H1 (cell line): ENCODE data around the gene GALNT1. TPM values are rescaled to one million over a fixed set of nuclear protein-coding genes. Genes with fewer than 3 reads are reported as not detected.

ENCODE experiments used
- CTCF ChIA-PET: fragments of 300-600 bp; sonication (Branson Sonifier 250); formaldehyde crosslinking; loops from one replicate; lab custom pipeline; 2021; ENCODE audit not compliant: partially characterized antibody; lab: Charles Lee
- POLR2A ChIA-PET: fragments of 300-600 bp; sonication (Branson Sonifier 250); formaldehyde crosslinking; loops from one replicate; lab custom pipeline; 2021; ENCODE audit warnings: inconsistent platforms; ENCODE audit not compliant: partially characterized antibody; lab: Charles Lee
- DNase-seq, 2 experiments: peaks; one replicate each; pipeline versions ENCODE4 v3.0.0 to v3.0.0-alpha.2; 2010 to 2022; ENCODE audit warnings: low spot score in 2 of 2, low read depth in 1 of 2, mixed read lengths in 1 of 2
- FAIRE-seq: peaks from 2 replicates; lab custom pipeline; 2011; peaks lifted over from hg19 to GRCh38; lab: Jason Lieb, UNC
- H2AFZ ChIP-seq: 2 replicates; pipeline ENCODE4 v1.8.1; 2012; ENCODE audit warnings: low read length, inconsistent platforms
- H2AK5ac ChIP-seq: 2 replicates; pipeline ENCODE4 v1.6.1; 2013; ENCODE audit warnings: low read depth, low read length
- H2BK120ac ChIP-seq: replicated peaks from 2 replicates; pipeline ENCODE3; 2013; ENCODE audit warnings: low read depth, low read length, inconsistent platforms
- H2BK12ac ChIP-seq: 2 replicates; pipeline ENCODE4 v1.6.1; 2013; ENCODE audit warnings: low read depth, low read length
- H2BK15ac ChIP-seq: 2 replicates; pipeline ENCODE4 v1.6.1; 2013; ENCODE audit warnings: low read length
- H2BK20ac ChIP-seq: 2 replicates; pipeline ENCODE4 v1.6.1; 2013; ENCODE audit warnings: low read length
- H2BK5ac ChIP-seq: 2 replicates; pipeline ENCODE4 v1.6.1; 2013; ENCODE audit warnings: low read depth, low read length
- H3K14ac ChIP-seq: 2 replicates; pipeline ENCODE4 v1.6.1; 2013; ENCODE audit warnings: inconsistent platforms; ENCODE audit not compliant: insufficient read length
- H3K18ac ChIP-seq: 2 replicates; pipeline ENCODE4 v1.6.1; 2013; ENCODE audit warnings: low read length; ENCODE audit errors: extremely low read depth
- H3K23ac ChIP-seq: 2 replicates; pipeline ENCODE4 v1.6.1; 2013; ENCODE audit warnings: inconsistent platforms; ENCODE audit not compliant: insufficient read length
- H3K23me2 ChIP-seq: 2 replicates; pipeline ENCODE4 v1.6.1; 2013; ENCODE audit warnings: low read depth, low read length
- H3K27ac ChIP-seq: 2 replicates; pipeline ENCODE4 v1.6.1; 2011; ENCODE audit warnings: low read depth, low read length, inconsistent platforms
- H3K27me3 ChIP-seq, 4 experiments: replicated peaks in 1 of 4; 1 replicate in 1 of 4; 2 replicates in 3 of 4; pipeline versions ENCODE4 v1.6.1 to v1.8.1; 2011 to 2013; ENCODE audit warnings: low read length in 3 of 4, mild to moderate bottlenecking in 3 of 4, inconsistent platforms in 2 of 4, mixed read lengths in 2 of 4, moderate library complexity in 1 of 4; ENCODE audit not compliant: control insufficient read depth in 3 of 4, insufficient read depth in 3 of 4; ENCODE audit errors: extremely low read depth in 1 of 4
- H3K36me3 ChIP-seq, 4 experiments: 2 replicates each; pipeline versions ENCODE4 v1.6.1 to v1.8.1; 2011 to 2013; ENCODE audit warnings: mild to moderate bottlenecking in 4 of 4, low read length in 3 of 4, moderate library complexity in 2 of 4, control low read depth in 1 of 4, inconsistent platforms in 1 of 4; ENCODE audit not compliant: insufficient read depth in 4 of 4, control insufficient read depth in 2 of 4
- H3K4ac ChIP-seq: replicated peaks from 2 replicates; pipeline ENCODE3; 2013; ENCODE audit warnings: low read length, low read depth, mixed read lengths, inconsistent platforms; ENCODE audit not compliant: insufficient read length
- H3K4me1 ChIP-seq, 4 experiments: replicated peaks in 1 of 4; 1 replicate in 1 of 4; 2 replicates in 3 of 4; pipeline versions ENCODE4 v1.6.1 to v1.8.1; 2011 to 2013; ENCODE audit warnings: low read length in 3 of 4, inconsistent platforms in 2 of 4, mixed read lengths in 1 of 4; ENCODE audit not compliant: insufficient read depth in 4 of 4, control insufficient read depth in 3 of 4
- H3K4me2 ChIP-seq, 2 experiments: 2 replicates each; pipeline versions ENCODE4 v1.6.1 to v1.8.1; 2011 to 2013; ENCODE audit warnings: low read depth in 2 of 2, low read length in 2 of 2, control low read depth in 1 of 2, inconsistent platforms in 1 of 2, mild to moderate bottlenecking in 1 of 2; ENCODE audit not compliant: insufficient read depth in 1 of 2
- H3K4me3 ChIP-seq, 4 experiments: fragments of 200-600, 300-600 bp in 1 of 4; sonication (generic), shearing (Covaris generic), sonication (Bioruptor Twin) in 1 of 4; 2 replicates each; pipeline versions ENCODE4 v1.5.1 to v1.8.1; 2011 to 2016; ENCODE audit warnings: low read length in 4 of 4, low read depth in 3 of 4, control low read depth in 2 of 4, inconsistent platforms in 2 of 4, mild to moderate bottlenecking in 2 of 4, mixed read lengths in 1 of 4, moderate library complexity in 1 of 4; ENCODE audit not compliant: insufficient read depth in 2 of 4; ENCODE audit errors: extremely low read depth in 1 of 4
- H3K56ac ChIP-seq: replicated peaks from 2 replicates; pipeline ENCODE3; 2013; ENCODE audit warnings: low read depth, mild to moderate bottlenecking, mixed read lengths, low read length, inconsistent platforms; ENCODE audit not compliant: insufficient read length
- H3K79me1 ChIP-seq: 2 replicates; pipeline ENCODE4 v1.6.1; 2013; ENCODE audit warnings: low read depth, low read length, control low read depth
- H3K79me2 ChIP-seq, 2 experiments: 2 replicates each; pipeline versions ENCODE4 v1.6.1 to v1.8.1; 2012 to 2013; ENCODE audit warnings: low read length in 2 of 2, mild to moderate bottlenecking in 2 of 2, inconsistent platforms in 1 of 2; ENCODE audit not compliant: insufficient read depth in 2 of 2, control insufficient read depth in 1 of 2
- H3K9ac ChIP-seq, 4 experiments: replicated peaks in 1 of 4; 1 replicate in 1 of 4; 2 replicates in 3 of 4; pipeline versions ENCODE4 v1.6.1 to v1.8.1; 2011 to 2013; ENCODE audit warnings: low read depth in 3 of 4, low read length in 3 of 4, control low read depth in 2 of 4, mild to moderate bottlenecking in 2 of 4, moderate library complexity in 2 of 4, inconsistent platforms in 1 of 4; ENCODE audit errors: extremely low read depth in 1 of 4
- H3K9me3 ChIP-seq, 2 experiments: 2 replicates each; pipeline versions ENCODE4 v1.6.1 to v1.8.1; 2012 to 2013; ENCODE audit warnings: mild to moderate bottlenecking in 2 of 2, moderate library complexity in 2 of 2, control low read depth in 1 of 2, inconsistent platforms in 1 of 2, low read depth in 1 of 2, low read length in 1 of 2, mixed read lengths in 1 of 2; ENCODE audit not compliant: insufficient read depth in 2 of 2
- H4K20me1 ChIP-seq, 2 experiments: replicated peaks in 1 of 2; 2 replicates each; pipeline versions ENCODE3 to v1.8.1; 2011 to 2013; ENCODE audit warnings: inconsistent platforms in 2 of 2, low read length in 2 of 2, mild to moderate bottlenecking in 1 of 2; ENCODE audit not compliant: insufficient read depth in 2 of 2, control insufficient read depth in 1 of 2
- H4K5ac ChIP-seq: 2 replicates; pipeline ENCODE4 v1.6.1; 2013; ENCODE audit warnings: low read length, low read depth, mixed read lengths, inconsistent platforms; ENCODE audit not compliant: insufficient read length
- H4K8ac ChIP-seq: 2 replicates; pipeline ENCODE4 v1.8.0; 2013; ENCODE audit warnings: mild to moderate bottlenecking, moderate library complexity, low read length, inconsistent platforms; ENCODE audit not compliant: insufficient read depth; ENCODE audit errors: extremely low read depth
- H4K91ac ChIP-seq: replicated peaks from 2 replicates; pipeline ENCODE3; 2013; ENCODE audit warnings: low read length, mixed read lengths, inconsistent platforms; ENCODE audit not compliant: insufficient read length
- CBX8 ChIP-seq: fragments of 300-800, 300-1000 bp; sonication (generic); IDR thresholded peaks from 2 replicates; pipeline ENCODE4 v1.7.1; 2016; ENCODE audit warnings: low read depth, low read length, borderline replicate concordance
- CREB1 ChIP-seq: IDR thresholded peaks from 2 replicates; pipeline ENCODE4 v1.6.1; 2012; ENCODE audit warnings: inconsistent platforms
- FOSL1 ChIP-seq: IDR thresholded peaks from 2 replicates; pipeline ENCODE4 v1.6.1; 2011; ENCODE audit warnings: mild to moderate bottlenecking, low read depth, low read length, moderate library complexity; ENCODE audit not compliant: insufficient read depth
- KDM4A ChIP-seq: IDR thresholded peaks from one replicate; pipeline ENCODE4 v1.7.1; 2012; ENCODE audit warnings: low read depth, mild to moderate bottlenecking, moderate library complexity, low read length, inconsistent platforms; ENCODE audit not compliant: severe bottlenecking
- MAFK ChIP-seq: IDR thresholded peaks from 2 replicates; pipeline ENCODE4 v1.6.1; 2012; ENCODE audit warnings: low read depth, mild to moderate bottlenecking, improper control_type of control experiment, low read length
- POLR2A ChIP-seq, 2 experiments: IDR thresholded peaks; 1 replicate in 1 of 2; 2 replicates in 1 of 2; pipeline ENCODE4 v1.6.1; 2011; ENCODE audit warnings: low read depth in 2 of 2, low read length in 2 of 2, mild to moderate bottlenecking in 2 of 2; ENCODE audit errors: control extremely low read depth in 1 of 2
- POLR2AphosphoS5 ChIP-seq: IDR thresholded peaks from 2 replicates; pipeline ENCODE4 v1.6.1; 2011; ENCODE audit warnings: low read depth, low read length
- SAP30 ChIP-seq: fragments of 300-600 bp; sonication (generic); IDR thresholded peaks from 2 replicates; pipeline ENCODE4 v1.7.1; 2012; ENCODE audit warnings: low read length, moderate library complexity, mild to moderate bottlenecking, inconsistent platforms; ENCODE audit not compliant: insufficient read depth, insufficient replicate concordance
- SP1 ChIP-seq: IDR thresholded peaks from 2 replicates; pipeline ENCODE4 v1.6.1; 2011; ENCODE audit warnings: low read depth, low read length
- SP2 ChIP-seq: IDR thresholded peaks from 2 replicates; pipeline ENCODE4 v1.6.1; 2012; ENCODE audit warnings: mild to moderate bottlenecking, low read length, inconsistent platforms
- SRF ChIP-seq: IDR thresholded peaks from 2 replicates; pipeline ENCODE4 v1.6.1; 2011; ENCODE audit warnings: mild to moderate bottlenecking, low read depth, low read length, moderate library complexity
- SUZ12 ChIP-seq: fragments of 200-600 bp; sonication (generic); IDR thresholded peaks from 2 replicates; pipeline ENCODE4 v1.6.1; 2012; ENCODE audit warnings: mild to moderate bottlenecking, inconsistent platforms, low read length, moderate library complexity, mixed read lengths
- TBP ChIP-seq: IDR thresholded peaks from 2 replicates; pipeline ENCODE4 v1.6.1; 2011; ENCODE audit warnings: low read depth, low read length, improper control_type of control experiment
- YY1 ChIP-seq: IDR thresholded peaks from 2 replicates; pipeline ENCODE4 v1.6.1; 2011; ENCODE audit warnings: low read depth, mild to moderate bottlenecking, low read length
- WGBS, 2 experiments: shearing (Covaris generic) in 1 of 2; methylation state at CpG; one replicate each; pipeline versions ENCODE4 v1.1.6 to v1.1.7; 2013 to 2015; ENCODE audit warnings: low lambda C conversion rate in 2 of 2, mixed read lengths in 2 of 2, inconsistent platforms in 1 of 2, low coverage in 1 of 2, missing lambda C conversion rate in 1 of 2; ENCODE audit not compliant: insufficient replicate concordance in 2 of 2, insufficient coverage in 1 of 2, insufficient read length in 1 of 2; ENCODE audit errors: extremely low coverage in 1 of 2, missing lambda C conversion rate in 1 of 2; 5-methylcytosine and 5-hydroxymethylcytosine counted together
- polyA plus RNA-seq, 7 experiments: library from polyadenylated mRNA; depleted of rRNA in 3 of 7; stranded (reverse) in 5 of 7; unstranded in 2 of 7; fragments of >200 nt in 5 of 7; fragments of 200-250 nt in 2 of 7; gene quantifications; 1 replicate in 5 of 7; 2 replicates in 1 of 7; 4 replicates in 1 of 7; pipeline versions ENCODE4 v1.2.1 to v1.2.3, GENCODE V29; 2011 to 2013; ENCODE audit warnings: missing spikeins in 2 of 7, mixed read lengths in 2 of 7
- total RNA-seq: library from RNA; stranded (reverse); fragmentation: NEBNext Ultra II Directional; extraction: Animal tissue kit (Norgen Biotek cat#: 25700); gene quantifications from 2 replicates; pipeline ENCODE4 v1.2.1, GENCODE V29; 2021

GALNT1 gene
- total and polyA plus RNA-seq, 2 of the 8 experiments (the other 6 are each of a cell fraction or from before 2014, with no cell fraction given), result 22.4 to 101 TPM

GRCh38 chr18:35683021-35683420 lies 101.5 kb downstream of the GALNT1 start:
- Histone ChIP-seq H2AFZ (no peak overlapping the region), H2BK15ac (no peak overlapping the region), H3K4ac (no peak overlapping the region), H4K8ac (no peak overlapping the region), H4K20me1 (no peaks in the 10 kb centered on the region), H2AK5ac (no peak overlapping the region), H2BK20ac (no peak overlapping the region), H3K4me3 (no peak overlapping the region), H3K23me2 (no peaks in the 10 kb centered on the region), H2BK12ac (no peak overlapping the region), H3K27me3 (peaks cover 0 to 1% (median 0%) of the 10 kb centered on the region in 4 experiments; a peak in 1 of 7 replicates), H4K5ac (no peak overlapping the region), H3K4me1 (no peaks in the 10 kb centered on the region), H3K27ac (no peak overlapping the region), H3K14ac (no peak overlapping the region), H2BK120ac (no peak overlapping the region), H3K9me3 (no peaks in the 10 kb centered on the region), H2BK5ac (no peak overlapping the region), H3K36me3 (peaks cover 0 to 5% (median 0%) of the 10 kb centered on the region in 4 experiments; a peak in 3 of 8 replicates), H4K91ac (no peak overlapping the region), H3K9ac (no peak overlapping the region), H3K79me2 (no peaks in the 10 kb centered on the region), H3K4me2 (no peak overlapping the region), H3K23ac (no peak overlapping the region), H3K18ac (no peak overlapping the region), H3K56ac (no peak overlapping the region), H3K79me1 (no peaks in the 10 kb centered on the region)
- no peak for FAIRE-seq
- POLR2A ChIA-PET, result no interaction called here
- CTCF ChIA-PET, result interaction anchor here (1.2 kb wide), 1 partner anchor 31 kb away, joined by 3 read pairs; no protein-coding TSS in a partner anchor
- WGBS, 2 experiments, result 86% methylated on average over 1 of the region's 1 CpG; no CpG with 5 or more reads in 1 of the 2 experiments
- DNase-seq, result no peak
- TF ChIP-seq SP2 (no peak), MAFK (no peak), SAP30 (no peak), SUZ12 (no peak), SP1 (no peak), TBP (no peak), KDM4A (no peak), CBX8 (no peak), YY1 (no peak), CREB1 (no peak), SRF (no peak), FOSL1 (no peak), POLR2AphosphoS5 (no peak), POLR2A (IDR thresholded peaks at IDR 0.05; ENCODE audit: control extremely low read depth in 1 of 2, low read depth in 2 of 2, low read length in 2 of 2) (no peak)
